IMR-90 (cell line): ENCODE data around the gene RPL10A. TPM values are rescaled to one million over a fixed set of nuclear protein-coding genes. Genes with fewer than 3 reads are reported as not detected.

Experiments used
- ATAC-seq: fragments of 200-7000 bp; cut with Tn5 transposase; 2 replicates; pipeline ENCODE4 v1.9.1; 2020; ENCODE audit warnings: low read depth, mild to moderate bottlenecking, moderate library complexity
- BruUV-seq: library from RNA; stranded (reverse); fragments of 400-500 nt; replicated peaks from 2 replicates; lab custom pipeline; 2021; lab: Mats Ljungman, UMichigan
- CTCF ChIA-PET: fragments of 300-600 bp; formaldehyde crosslinking; extraction: SDS; loops from one replicate; lab custom pipeline; 2021; ENCODE audit warnings: antibody characterized with exemption; lab: Yijun Ruan, JAX
- POLR2A ChIA-PET: fragments of 300-600 bp; sonication (Branson Sonifier 250); formaldehyde crosslinking; loops from one replicate; lab custom pipeline; 2022; ENCODE audit warnings: antibody characterized with exemption; ENCODE audit not compliant: unreplicated experiment; lab: Charles Lee
- DNase-seq: peaks from one replicate; pipeline ENCODE4 v3.0.0; 2013
- H2AFZ ChIP-seq: replicated peaks from 2 replicates; pipeline ENCODE3; 2013; ENCODE audit warnings: low read length, mild to moderate bottlenecking; ENCODE audit not compliant: poor library complexity
- H2AK5ac ChIP-seq: 2 replicates; pipeline ENCODE4 v1.6.1; 2013; ENCODE audit warnings: low read depth, low read length, inconsistent platforms
- H2AK9ac ChIP-seq: replicated peaks from 2 replicates; pipeline ENCODE3; 2013; ENCODE audit warnings: mild to moderate bottlenecking, low read depth, low read length, moderate library complexity; ENCODE audit not compliant: poor library complexity
- H2BK120ac ChIP-seq: 2 replicates; pipeline ENCODE4 v1.6.1; 2013; ENCODE audit warnings: low read depth, low read length, inconsistent platforms
- H2BK15ac ChIP-seq: 3 replicates; pipeline ENCODE4 v1.6.1; 2013; ENCODE audit warnings: low read depth, low read length, inconsistent platforms
- H2BK20ac ChIP-seq: 2 replicates; pipeline ENCODE4 v1.6.1; 2013; ENCODE audit warnings: low read depth, mild to moderate bottlenecking, inconsistent platforms, low read length, moderate library complexity
- H2BK5ac ChIP-seq: 2 replicates; pipeline ENCODE4 v1.6.1; 2013; ENCODE audit warnings: mild to moderate bottlenecking, low read depth, low read length, inconsistent platforms; ENCODE audit not compliant: poor library complexity, severe bottlenecking
- H3K14ac ChIP-seq: replicated peaks from 2 replicates; pipeline ENCODE4 v1.6.1; 2013; ENCODE audit warnings: low read depth, low read length, inconsistent platforms
- H3K18ac ChIP-seq: 2 replicates; pipeline ENCODE4 v1.6.1; 2013; ENCODE audit warnings: low read depth, low read length, control low read depth
- H3K23ac ChIP-seq: 2 replicates; pipeline ENCODE4 v1.6.1; 2013; ENCODE audit warnings: low read depth, low read length, inconsistent platforms
- H3K27ac ChIP-seq: 2 replicates; pipeline ENCODE4 v1.5.1; 2013; ENCODE audit warnings: mild to moderate bottlenecking, control low read depth, low read length; ENCODE audit not compliant: insufficient read depth
- H3K27me3 ChIP-seq: 2 replicates; pipeline ENCODE4 v1.6.1; 2013; ENCODE audit warnings: low read length; ENCODE audit not compliant: control insufficient read depth, insufficient read depth
- H3K36me3 ChIP-seq: 2 replicates; pipeline ENCODE4 v1.6.1; 2013; ENCODE audit warnings: low read length, mixed read lengths; ENCODE audit not compliant: control insufficient read depth, insufficient read depth
- H3K4ac ChIP-seq: 2 replicates; pipeline ENCODE4 v1.6.1; 2013; ENCODE audit warnings: low read depth, low read length, inconsistent platforms
- H3K4me1 ChIP-seq: 2 replicates; pipeline ENCODE4 v1.6.1; 2013; ENCODE audit warnings: low read length, mixed read lengths; ENCODE audit not compliant: control insufficient read depth, insufficient read depth
- H3K4me2 ChIP-seq: 2 replicates; pipeline ENCODE4 v1.6.1; 2013; ENCODE audit warnings: low read depth, mild to moderate bottlenecking, control low read depth, low read length, moderate library complexity
- H3K4me3 ChIP-seq: 2 replicates; pipeline ENCODE4 v1.5.1; 2013; ENCODE audit warnings: low read depth, mild to moderate bottlenecking, control low read depth, low read length, moderate library complexity; ENCODE audit not compliant: insufficient read depth
- H3K56ac ChIP-seq: 2 replicates; pipeline ENCODE4 v1.6.1; 2013; ENCODE audit warnings: low read length, inconsistent platforms; ENCODE audit not compliant: insufficient read depth; ENCODE audit errors: extremely low read depth
- H3K79me1 ChIP-seq, 2 experiments: 2 replicates each; pipeline ENCODE4 v1.6.1; 2013; ENCODE audit warnings: low read length in 2 of 2, inconsistent platforms in 1 of 2, low read depth in 1 of 2
- H3K9ac ChIP-seq: 2 replicates; pipeline ENCODE4 v1.6.1; 2013; ENCODE audit warnings: low read depth, low read length, control low read depth
- H3K9me1 ChIP-seq: 2 replicates; pipeline ENCODE4 v1.6.1; 2013; ENCODE audit warnings: low read length, inconsistent platforms; ENCODE audit not compliant: insufficient read depth
- H3K9me3 ChIP-seq: 2 replicates; pipeline ENCODE4 v1.6.1; 2013; ENCODE audit warnings: low read length; ENCODE audit not compliant: control insufficient read depth, insufficient read depth
- H4K20me1 ChIP-seq: 2 replicates; pipeline ENCODE4 v1.6.1; 2013; ENCODE audit warnings: low read length, inconsistent platforms; ENCODE audit not compliant: insufficient read depth
- H4K5ac ChIP-seq: 2 replicates; pipeline ENCODE4 v1.6.1; 2013; ENCODE audit warnings: mild to moderate bottlenecking, low read depth, low read length, control low read depth
- H4K8ac ChIP-seq, 2 experiments: 2 replicates each; pipeline ENCODE4 v1.6.1; 2013; ENCODE audit warnings: low read depth in 2 of 2, low read length in 2 of 2, control low read depth in 1 of 2, inconsistent platforms in 1 of 2
- H4K91ac ChIP-seq: 2 replicates; pipeline ENCODE4 v1.6.1; 2013; ENCODE audit warnings: low read depth, low read length, inconsistent platforms; ENCODE audit not compliant: insufficient read depth
- BHLHE40 ChIP-seq: fragments of 150-350 bp; IDR thresholded peaks from 2 replicates; pipeline ENCODE4 v1.6.1; 2016; ENCODE audit warnings: mild to moderate bottlenecking, low read depth, low read length
- CEBPB ChIP-seq: IDR thresholded peaks from 2 replicates; pipeline ENCODE4 v1.6.1; 2012; ENCODE audit warnings: low read depth, low read length, improper control_type of control experiment
- RAD21 ChIP-seq: IDR thresholded peaks from 2 replicates; pipeline ENCODE4 v1.6.1; 2012; ENCODE audit warnings: low read length, improper control_type of control experiment
- RFX5 ChIP-seq: IDR thresholded peaks from 2 replicates; pipeline ENCODE4 v1.8.0; 2012; ENCODE audit warnings: low read depth, mild to moderate bottlenecking, low read length, moderate library complexity
- WGBS, 2 experiments: methylation state at CpG; one replicate each; pipeline versions ENCODE4 v1.1.5 to v1.1.7; 2013; ENCODE audit warnings: missing lambda C conversion rate in 2 of 2; ENCODE audit not compliant: insufficient read length in 1 of 2; ENCODE audit errors: extremely low coverage in 2 of 2; 5-methylcytosine and 5-hydroxymethylcytosine counted together
- dilution Hi-C: fragments of 300-500 bp; cut with HindIII; formaldehyde crosslinking; loops from one replicate; pipeline ENCODE4 v1.14.3; 2018; ENCODE audit warnings: low sequenced_read_pairs; ENCODE audit not compliant: unreplicated experiment
- in situ Hi-C: fragments of 300-500 bp; cut with MboI; formaldehyde crosslinking; loops from 3 replicates; pipeline ENCODE4 v1.14.3; 2019; ENCODE audit warnings: low sequenced_read_pairs, inconsistent platforms, mixed read lengths
- intact Hi-C: fragments of 100-400 bp; cut with micrococcal nuclease; formaldehyde crosslinking; loops from 2 replicates; pipeline ENCODE4 v1.10.0; 2022
- polyA plus RNA-seq, 3 experiments: library from polyadenylated mRNA; depleted of rRNA; stranded (reverse); fragments of >200 nt; gene quantifications; 2 replicates each; pipeline ENCODE4 v1.2.3, GENCODE V29; 2012; ENCODE audit warnings: low replicate concordance in 1 of 3
- total RNA-seq: library from RNA; depleted of rRNA; stranded (reverse); fragments of >200 nt; gene quantifications from 2 replicates; pipeline ENCODE4 v1.2.3, GENCODE V29; 2012

Gene RPL10A
- total and polyA plus RNA-seq, 2 of the 4 experiments (the other 2 are of a cell fraction): 2,310 to 3,153 TPM

- no peak overlapping the region for H2AFZ ChIP-seq
- WGBS, 2 experiments: no CpG with 5 or more reads among the region's 1 CpG
- H2BK5ac ChIP-seq: no peak overlapping the region
- H3K4me1 ChIP-seq: peaks cover 8% of the 10 kb centered on the region
- no peak overlapping the region for H3K14ac ChIP-seq
- H3K27ac ChIP-seq: no peak overlapping the region
- H4K91ac ChIP-seq: no peak overlapping the region
- TF ChIP-seq BHLHE40 (no peak), CEBPB (no peak), RFX5 (no peak), RAD21 (no peak)
- intact Hi-C loops (loop anchor here (5.0 kb wide), 1 partner anchor 168 kb away; the partner anchor contains the start of gene DEF6), dilution Hi-C loops (no loop called here), in situ Hi-C loops (no loop called here)
- peaks cover 4 to 14% of the 10 kb centered on the region in 2 experiments; a peak in 2 of 4 replicates for H3K79me1 ChIP-seq
- no peak overlapping the region for H3K56ac ChIP-seq
- H3K27me3 ChIP-seq: no peaks in the 10 kb centered on the region
- no peak overlapping the region for H2AK5ac ChIP-seq
- DNase-seq: no peak
- no peak overlapping the region for H3K4me2 ChIP-seq
- H2BK120ac ChIP-seq: no peak overlapping the region
- no peak overlapping the region for H4K5ac ChIP-seq
- ChIA-PET CTCF (no interaction called here), POLR2A (no interaction called here)
- H3K9me1 ChIP-seq: no peaks in the 10 kb centered on the region
- no peak overlapping the region for H2BK15ac ChIP-seq
- H3K4ac ChIP-seq: no peak overlapping the region
- no peak for ATAC-seq
- no peaks in the 10 kb centered on the region for H3K9me3 ChIP-seq
- H2BK20ac ChIP-seq: no peak overlapping the region
- peaks cover 24% of the 10 kb centered on the region for H4K20me1 ChIP-seq
- H3K9ac ChIP-seq: no peak overlapping the region
- no TSS peak for BruUV-seq
- H4K8ac ChIP-seq: no peak overlapping the region
- no peak overlapping the region for H3K23ac ChIP-seq
- no peak overlapping the region for H2AK9ac ChIP-seq
- no peak overlapping the region for H3K18ac ChIP-seq
- peaks cover 27% of the 10 kb centered on the region for H3K36me3 ChIP-seq
- no peak overlapping the region for H3K4me3 ChIP-seq
These were observed 2.6 kb upstream of the RPL10A start for GRCh38 chr6:35465646-35466045.
